Stimulated activated CD4-positive, alpha-beta T cell treated with anti-CD3 and anti-CD28 coated beads, Interleukin-2, amount 100 ng/mL, for 48 hours (primary cell): Measurements from ENCODE around the gene PSMD9.

Experiments used
- DNase-seq, 2 donors: peaks; one replicate each; pipeline ENCODE4 v3.0.0-alpha.2; 2020

The PSMD9 gene

DNA sequence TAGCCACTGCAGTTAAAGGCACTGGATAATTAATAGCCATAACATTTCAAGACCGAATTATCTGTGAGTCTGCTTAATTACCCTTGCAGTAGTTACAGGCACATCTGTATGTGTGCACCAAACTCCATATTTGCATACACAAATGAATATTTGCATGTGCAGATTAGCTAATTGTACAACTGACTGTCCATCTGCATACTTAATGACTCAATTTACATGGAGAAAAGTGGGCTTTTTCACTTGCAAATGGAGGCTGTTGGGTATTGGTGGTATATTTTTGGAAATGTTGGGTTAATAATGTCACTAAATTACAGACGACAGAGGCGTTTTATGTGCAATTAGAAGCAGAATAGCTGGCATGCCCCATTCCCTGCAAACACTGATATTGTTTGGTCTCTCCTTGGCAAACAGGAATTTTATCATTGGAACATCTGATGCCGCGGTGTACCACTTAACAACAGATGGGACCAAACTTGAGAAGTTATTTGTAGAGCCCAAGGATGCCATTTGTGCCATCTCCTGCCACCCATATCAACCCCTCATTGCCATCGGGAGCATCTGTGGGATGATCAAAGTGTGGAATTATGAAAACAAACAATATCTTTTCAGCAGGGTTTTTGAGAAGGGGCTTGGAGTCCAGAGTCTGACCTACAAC lies 69.4 kb downstream of the PSMD9 start:
- no peak for DNase-seq

GRCh38 chr12:121958541-121959240 lies 70.1 kb downstream of the PSMD9 start:
- DNase-seq, result no peak

- DNase-seq, result no peak
These were observed 72.0 kb downstream of the PSMD9 start for GRCh38 chr12:121960541-121960940.

GRCh38 chr12:121961195-121961879 lies 72.7 kb downstream of the PSMD9 start:
- no peak for DNase-seq

DNA sequence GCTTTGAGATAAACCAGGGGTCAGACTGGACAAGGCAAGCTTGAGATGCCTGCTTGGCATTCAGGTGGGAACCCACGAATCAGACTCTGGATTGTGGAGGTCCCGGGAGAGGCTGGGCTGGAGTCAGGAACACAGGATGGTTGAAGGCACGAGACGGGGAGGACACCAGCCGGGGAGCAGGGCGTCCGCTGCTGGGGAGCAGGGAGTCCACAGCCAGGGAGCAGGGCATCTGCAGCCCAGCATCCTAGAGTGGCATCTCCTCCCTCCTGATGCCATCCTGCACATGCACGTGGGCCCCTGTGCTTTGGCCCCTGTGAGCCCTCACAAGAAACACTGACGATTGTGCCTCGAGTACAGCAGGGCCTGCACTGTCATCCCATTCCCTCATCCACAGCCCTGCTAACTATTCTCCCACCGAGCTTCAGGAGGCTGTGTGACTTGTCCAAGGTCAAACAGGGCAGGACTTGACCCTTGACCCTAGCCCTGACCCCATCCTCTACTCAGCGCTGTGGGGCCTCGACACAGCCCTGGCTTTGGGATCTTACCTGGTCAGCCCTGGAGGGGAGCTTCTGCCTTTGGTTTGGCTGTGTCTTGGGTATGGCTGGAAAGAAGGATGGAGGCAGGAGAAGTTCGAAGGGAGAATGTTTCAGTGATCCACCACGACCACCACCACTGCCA lies 74.9 kb downstream of the PSMD9 start:
- DNase-seq, result no peak

GRCh38 chr12:121964813-121965643 lies 76.4 kb downstream of the PSMD9 start:
- DNase-seq, result no peak

- no peak for DNase-seq
These were observed 78.4 kb downstream of the PSMD9 start for GRCh38 chr12:121966959-121967358.
